Endothelial cell of umbilical vein (primary cell): ENCODE measurements around the gene ANKRD33B. TPM values are rescaled to one million over a fixed set of nuclear protein-coding genes. Genes with fewer than 3 reads are reported as not detected.

Experiments
- BruUV-seq: library from RNA; stranded (reverse); fragments of 400-500 nt; replicated peaks from 2 replicates; lab custom pipeline; 2021; lab: Mats Ljungman, UMichigan
- CTCF ChIA-PET: fragments of 300-600, 350-600 bp; sonication (Branson Sonifier 250); formaldehyde crosslinking; loops from one replicate; lab custom pipeline; 2021; ENCODE audit warnings: antibody characterized with exemption, inconsistent platforms; lab: Charles Lee
- POLR2A ChIA-PET: fragments of 300-600, 350-600 bp; sonication (Branson Sonifier 250); formaldehyde crosslinking; loops from one replicate; lab custom pipeline; 2021; ENCODE audit warnings: antibody characterized with exemption, inconsistent platforms; lab: Charles Lee
- DNase-seq: peaks from one replicate; pipeline ENCODE4 v3.0.0-alpha.2; 2011; ENCODE audit warnings: low read depth, low spot score
- FAIRE-seq: peaks from 2 replicates; lab custom pipeline; 2011; peaks lifted over from hg19 to GRCh38; lab: Jason Lieb, UNC
- H2AFZ ChIP-seq: 2 replicates; pipeline ENCODE4 v1.6.0; 2012; ENCODE audit warnings: low read depth, low read length, control low read depth, inconsistent platforms
- H3K27ac ChIP-seq: 2 replicates; pipeline ENCODE4 v1.5.1; 2011; ENCODE audit warnings: low read depth, mild to moderate bottlenecking, control low read depth, low read length, moderate library complexity; ENCODE audit not compliant: insufficient read depth
- H3K27me3 ChIP-seq, 2 experiments: 2 replicates each; pipeline versions ENCODE4 v1.6.0 to v1.6.1; 2011; ENCODE audit warnings: low read length in 2 of 2, mixed read lengths in 1 of 2; ENCODE audit not compliant: control insufficient read depth in 2 of 2, insufficient read depth in 2 of 2
- H3K36me3 ChIP-seq, 2 experiments: 2 replicates in 1 of 2; 3 replicates in 1 of 2; pipeline ENCODE4 v1.5.1; 2011; ENCODE audit warnings: low read length in 2 of 2, mild to moderate bottlenecking in 1 of 2, moderate library complexity in 1 of 2; ENCODE audit not compliant: control insufficient read depth in 2 of 2, insufficient read depth in 2 of 2; ENCODE audit errors: extremely low read depth in 1 of 2
- H3K4me1 ChIP-seq: 3 replicates; pipeline ENCODE4 v1.5.1; 2011; ENCODE audit warnings: mild to moderate bottlenecking, low read length; ENCODE audit not compliant: control insufficient read depth, insufficient read depth; ENCODE audit errors: extremely low read depth
- H3K4me2 ChIP-seq: 2 replicates; pipeline ENCODE4 v1.6.1; 2011; ENCODE audit warnings: low read length, control low read depth, mixed read lengths; ENCODE audit not compliant: insufficient read depth
- H3K4me3 ChIP-seq, 3 experiments: fragments of 200-600 bp in 1 of 3; sonication (generic), shearing (Covaris generic) in 1 of 3; replicated peaks in 1 of 3; 2 replicates each; pipeline ENCODE4 v1.5.1; 2011 to 2016; ENCODE audit warnings: control low read depth in 3 of 3, low read length in 3 of 3, mild to moderate bottlenecking in 2 of 3, inconsistent platforms in 1 of 3, low read depth in 1 of 3, moderate library complexity in 1 of 3; ENCODE audit not compliant: insufficient read depth in 1 of 3
- H3K79me2 ChIP-seq: 2 replicates; pipeline ENCODE4 v1.6.0; 2012; ENCODE audit warnings: low read length, inconsistent platforms; ENCODE audit not compliant: control insufficient read depth, insufficient read depth
- H3K9ac ChIP-seq: replicated peaks from 2 replicates; pipeline ENCODE3; 2011; ENCODE audit warnings: low read length, control low read depth; ENCODE audit not compliant: insufficient read depth; ENCODE audit errors: extremely low read depth
- H3K9me1 ChIP-seq: replicated peaks from 3 replicates; pipeline ENCODE4 v1.6.0; 2011; ENCODE audit warnings: mild to moderate bottlenecking, low read length; ENCODE audit not compliant: control insufficient read depth, insufficient read depth; ENCODE audit errors: extremely low read depth
- H3K9me3 ChIP-seq: replicated peaks from 2 replicates; pipeline ENCODE4 v1.5.1; 2012; ENCODE audit warnings: low read length, inconsistent platforms; ENCODE audit not compliant: control insufficient read depth, insufficient read depth
- H4K20me1 ChIP-seq: replicated peaks from 2 replicates; pipeline ENCODE3; 2011; ENCODE audit warnings: mild to moderate bottlenecking, low read length; ENCODE audit not compliant: control insufficient read depth, insufficient read depth; ENCODE audit errors: extremely low read depth
- CTCF ChIP-seq, 2 donors: IDR thresholded peaks; 1 replicate in 1 of 2; 2 replicates in 1 of 2; pipeline ENCODE4 v1.5.1; 2011; ENCODE audit warnings: low read length in 2 of 2, mild to moderate bottlenecking in 2 of 2, moderate library complexity in 2 of 2, control low read depth in 1 of 2, inconsistent platforms in 1 of 2, low read depth in 1 of 2; ENCODE audit not compliant: insufficient read depth in 1 of 2; ENCODE audit errors: extremely low read depth in 1 of 2
- EZH2 ChIP-seq: IDR thresholded peaks from 2 replicates; pipeline ENCODE4 v1.6.1; 2012; ENCODE audit warnings: borderline replicate concordance, low read depth, mild to moderate bottlenecking, moderate library complexity, low read length, inconsistent platforms; ENCODE audit not compliant: severe bottlenecking
- FOS ChIP-seq: IDR thresholded peaks from 2 replicates; pipeline ENCODE4 v1.6.1; 2011; ENCODE audit warnings: mild to moderate bottlenecking, low read length, moderate library complexity, borderline replicate concordance; ENCODE audit not compliant: insufficient read depth
- GATA2 ChIP-seq: IDR thresholded peaks from 2 replicates; pipeline ENCODE4 v1.7.0; 2011; ENCODE audit warnings: low read depth, mild to moderate bottlenecking, moderate library complexity, mixed read lengths, low read length; ENCODE audit not compliant: insufficient read length, insufficient read depth
- JUN ChIP-seq: IDR thresholded peaks from 2 replicates; pipeline ENCODE4 v1.6.1; 2011; ENCODE audit warnings: borderline replicate concordance, low read depth; ENCODE audit not compliant: insufficient read length, insufficient read depth
- MAX ChIP-seq: IDR thresholded peaks from 2 replicates; pipeline ENCODE4 v1.6.1; 2011; ENCODE audit not compliant: insufficient read depth, insufficient read length
- MYC ChIP-seq: IDR thresholded peaks from one replicate; pipeline ENCODE4 v1.6.1; 2011; ENCODE audit warnings: mild to moderate bottlenecking, low read depth, low read length
- POLR2A ChIP-seq: IDR thresholded peaks from 2 replicates; pipeline ENCODE4 v1.6.1; 2012; ENCODE audit warnings: low read depth, mild to moderate bottlenecking, control low read depth, low read length
- POLR2AphosphoS5 ChIP-seq: IDR thresholded peaks from 2 replicates; pipeline ENCODE4 v1.6.1; 2012; ENCODE audit warnings: low read depth, mild to moderate bottlenecking, control low read depth, low read length, moderate library complexity; ENCODE audit not compliant: insufficient read depth
- dilution Hi-C: fragments of 300-500 bp; cut with MboI; formaldehyde crosslinking; loops from one replicate; pipeline ENCODE4 v1.15.0; 2019; ENCODE audit warnings: low sequenced_read_pairs; ENCODE audit not compliant: extremely low pct_ligation_motif_present
- intact Hi-C: fragments of 100-400 bp; cut with micrococcal nuclease; formaldehyde crosslinking; loops from one replicate; pipeline ENCODE4 v1.10.0; 2022
- polyA plus RNA-seq, 4 experiments: library from polyadenylated mRNA; depleted of rRNA in 3 of 4; stranded (reverse) in 3 of 4; unstranded in 1 of 4; fragments of >200 nt; gene quantifications; 2 replicates each; pipeline versions ENCODE4 v1.2.1 to v1.2.3, GENCODE V29; 2011 to 2012; ENCODE audit warnings: missing spikeins in 1 of 4
- total RNA-seq: library from RNA; stranded (reverse); gene quantifications from 2 replicates; pipeline ENCODE4 v1.2.3, GENCODE V29; 2021

The ANKRD33B gene
- total and polyA plus RNA-seq, 2 donors (not counting 3 experiments of a cell fraction or from before 2014, with no cell fraction given), result 2.4 to 5.4 TPM

GRCh38 chr5:10588779-10589447 lies 25.0 kb downstream of the ANKRD33B start:
- BruUV-seq, result no TSS peak
- no peak overlapping the region for H2AFZ ChIP-seq
- intact Hi-C loops (no loop called here), dilution Hi-C loops (no loop called here)
- H3K4me1 ChIP-seq, result peaks cover 22% of the 10 kb centered on the region
- H3K9ac ChIP-seq, result no peak overlapping the region
- DNase-seq (no peak), FAIRE-seq (no peak)
- no peaks in the 10 kb centered on the region for H3K27me3 ChIP-seq
- H3K27ac ChIP-seq, result no peak overlapping the region
- ChIA-PET POLR2A (no interaction called here), CTCF (interaction anchor here (0.8 kb wide), 1 partner anchor 13 kb away, joined by 3 read pairs; no protein-coding TSS in a partner anchor)
- no peaks in the 10 kb centered on the region for H4K20me1 ChIP-seq
- no peaks in the 10 kb centered on the region for H3K36me3 ChIP-seq
- no peak overlapping the region for H3K4me2 ChIP-seq
- no peak overlapping the region for H3K4me3 ChIP-seq
- TF ChIP-seq EZH2 (no peak), POLR2A (no peak), MYC (no peak), POLR2AphosphoS5 (no peak), GATA2 (no peak), JUN (no peak), MAX (no peak), CTCF (IDR thresholded peaks at IDR 0.05; ENCODE audit: extremely low read depth in 1 of 2, insufficient read depth in 1 of 2, low read depth in 1 of 2, low read length in 2 of 2) (no peak), FOS (no peak)
- no peaks in the 10 kb centered on the region for H3K9me1 ChIP-seq
- H3K9me3 ChIP-seq, result no peaks in the 10 kb centered on the region
- H3K79me2 ChIP-seq, result peaks cover 10% of the 10 kb centered on the region
